Measurements from ENCODE around the gene GALNT9.

The GALNT9 gene

DNA sequence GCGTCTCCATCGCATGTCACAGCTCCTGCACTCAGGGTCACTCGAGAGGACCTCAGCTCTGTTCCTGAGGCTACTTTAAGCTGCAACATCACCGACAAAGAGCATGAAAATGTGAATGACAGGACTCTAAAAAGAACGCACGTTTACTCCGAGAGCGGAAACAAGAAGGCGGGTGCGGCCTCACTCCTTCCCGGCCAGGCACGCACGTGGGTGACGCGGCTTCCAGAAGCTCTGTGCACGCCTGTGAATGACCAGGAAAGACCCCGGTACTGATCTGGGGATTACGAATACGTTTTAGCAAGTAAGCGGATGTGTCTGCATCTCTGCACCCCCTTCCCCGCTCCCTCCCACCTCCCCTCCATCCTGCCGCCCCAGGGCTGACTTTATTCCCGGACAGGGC is 15.2 kb upstream of the GALNT9 start:
- in situ Hi-C loops (cut with HindIII; ENCODE audit: low sequenced_read_pairs) = no loop called here

DNA sequence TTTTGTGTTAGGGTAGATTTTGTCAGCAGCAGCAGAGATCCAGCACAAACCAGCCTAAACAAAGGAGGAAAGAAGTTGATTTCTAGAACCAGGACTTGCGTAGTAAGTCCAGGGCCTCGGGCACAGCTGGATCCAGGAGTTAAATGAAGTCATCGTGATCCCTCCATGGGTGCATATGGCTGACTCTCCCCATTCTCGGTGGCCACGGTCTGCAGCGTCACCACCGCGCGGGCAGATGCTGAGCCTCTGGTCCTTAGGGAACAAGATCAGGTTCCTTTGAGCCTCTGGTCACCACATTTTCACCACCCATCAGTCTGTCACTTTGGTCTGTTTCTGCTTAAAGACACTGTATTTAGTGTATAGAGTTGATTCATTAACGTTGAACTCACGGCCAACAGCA is 14.8 kb upstream of the GALNT9 start:
- in situ Hi-C loops (cut with HindIII; ENCODE audit: low sequenced_read_pairs) = no loop called here

DNA sequence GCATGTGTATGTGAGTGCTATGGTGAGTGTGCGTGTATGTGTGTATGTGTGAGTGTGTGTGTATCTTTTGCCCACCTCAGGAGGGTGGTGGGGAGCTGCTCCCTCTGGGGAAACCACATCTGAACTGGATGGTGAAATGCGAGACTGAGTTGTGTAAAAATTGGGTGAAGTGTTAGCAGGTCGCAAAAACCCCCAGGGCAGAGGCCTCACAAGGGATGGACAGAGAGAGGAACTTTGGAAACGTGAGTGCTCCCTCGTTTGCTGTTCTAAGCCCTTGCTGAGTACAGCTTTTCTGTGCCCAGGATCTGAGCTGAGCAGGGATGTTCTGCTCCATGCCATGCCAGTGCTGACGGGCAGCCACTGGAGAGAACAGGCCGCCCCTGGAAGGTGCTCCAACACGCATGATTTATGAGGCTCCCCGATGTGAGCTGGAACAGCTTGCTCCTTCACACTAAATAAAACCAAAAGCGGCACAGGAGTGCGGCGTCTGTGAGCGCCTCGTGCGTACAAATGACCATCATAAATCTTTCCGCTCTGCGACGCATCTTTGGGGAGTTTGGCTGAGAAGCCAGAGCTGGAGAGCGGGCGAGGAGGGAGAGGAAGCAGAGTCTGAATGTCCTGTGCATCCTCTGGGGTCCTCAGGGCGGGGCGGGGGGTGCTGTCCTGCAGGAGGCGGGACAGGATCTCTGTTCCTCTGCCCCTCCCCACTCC is 14.1 kb upstream of the GALNT9 start:
- in situ Hi-C loops (cut with HindIII; ENCODE audit: low sequenced_read_pairs) = no loop called here

DNA sequence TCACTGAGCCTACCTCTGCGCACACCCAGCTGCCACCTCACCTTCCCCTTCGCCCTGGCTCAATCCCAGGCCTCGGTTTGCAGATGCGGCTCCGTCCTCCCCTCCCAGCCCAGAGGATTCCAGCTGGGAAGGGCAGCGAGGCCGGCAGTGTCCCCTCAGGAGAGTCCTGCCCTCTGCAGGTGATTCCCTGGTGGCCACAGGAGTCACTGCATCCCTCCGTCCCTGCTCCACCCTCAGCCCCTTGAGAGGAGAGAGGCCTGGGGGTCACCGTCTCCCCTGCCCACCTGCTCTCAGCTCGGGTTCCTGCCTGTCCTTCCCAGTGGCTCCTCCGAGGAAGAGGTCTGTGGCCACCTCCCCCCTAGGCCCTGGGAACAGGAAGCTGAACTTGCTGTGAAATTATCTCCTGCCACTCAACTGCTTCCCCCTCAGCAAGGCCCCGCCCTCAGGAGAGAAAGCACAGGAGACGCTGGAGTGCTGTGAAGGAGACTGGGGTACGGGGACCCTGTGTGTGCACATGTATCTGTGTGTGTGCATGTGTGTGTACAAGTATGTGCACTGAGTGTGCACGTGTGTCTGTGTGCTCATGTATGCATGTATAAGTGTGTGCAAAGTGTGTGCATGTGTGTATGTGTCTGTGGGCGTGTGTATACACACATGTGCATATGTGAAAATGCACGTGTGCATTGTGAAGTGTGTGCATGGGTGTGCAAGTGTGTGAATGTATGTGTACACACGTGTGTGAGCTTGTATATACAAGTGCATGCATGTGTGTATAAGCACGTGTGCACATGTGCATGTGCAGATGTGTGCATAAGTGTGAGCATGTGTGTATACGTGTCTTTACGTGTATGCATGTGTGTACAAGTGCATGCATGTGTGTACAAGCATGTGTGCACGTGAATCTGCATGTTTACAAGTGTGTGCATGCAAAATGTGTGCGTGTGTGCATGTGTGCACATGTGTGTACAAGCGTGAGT is 13.2 kb upstream of the GALNT9 start:
- in situ Hi-C loops (cut with HindIII; ENCODE audit: low sequenced_read_pairs) = no loop called here

DNA sequence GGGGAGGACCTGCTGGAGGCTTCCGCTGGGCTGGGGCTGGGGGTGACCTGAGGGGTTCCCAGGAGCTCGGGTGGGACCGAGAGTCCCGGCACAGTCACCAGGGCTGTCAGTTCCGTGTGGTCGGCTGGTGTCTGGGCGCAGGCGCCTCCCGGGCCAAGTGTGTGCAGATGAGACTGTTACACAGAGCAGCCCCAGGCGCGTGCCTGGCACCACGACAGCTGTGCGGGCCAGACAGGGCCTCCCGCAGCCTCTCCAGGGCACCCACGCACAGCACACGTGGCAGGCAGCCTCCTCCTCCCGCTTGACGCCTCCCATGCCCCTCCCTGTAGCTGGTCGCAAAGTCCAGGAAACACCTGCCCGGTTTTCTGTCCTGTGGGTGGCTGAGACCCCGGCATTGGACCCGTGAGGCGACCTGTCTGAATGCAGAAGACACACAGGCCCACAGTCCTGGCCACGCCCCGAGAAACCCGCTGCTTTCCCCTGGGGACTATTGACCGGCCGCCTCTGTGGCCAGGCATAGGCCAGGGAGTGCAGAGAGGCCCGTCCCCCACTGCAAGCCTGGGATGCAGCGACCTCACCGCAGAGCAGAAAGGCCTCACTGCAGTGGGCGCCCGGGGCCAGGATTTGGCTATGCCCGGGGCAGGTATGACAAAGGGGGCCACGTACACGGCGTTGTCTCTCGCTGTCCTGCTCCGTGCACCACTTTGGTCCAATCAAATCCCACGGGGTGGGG is 12.1 kb upstream of the GALNT9 start:
- in situ Hi-C loops (cut with HindIII; ENCODE audit: low sequenced_read_pairs) = no loop called here

DNA sequence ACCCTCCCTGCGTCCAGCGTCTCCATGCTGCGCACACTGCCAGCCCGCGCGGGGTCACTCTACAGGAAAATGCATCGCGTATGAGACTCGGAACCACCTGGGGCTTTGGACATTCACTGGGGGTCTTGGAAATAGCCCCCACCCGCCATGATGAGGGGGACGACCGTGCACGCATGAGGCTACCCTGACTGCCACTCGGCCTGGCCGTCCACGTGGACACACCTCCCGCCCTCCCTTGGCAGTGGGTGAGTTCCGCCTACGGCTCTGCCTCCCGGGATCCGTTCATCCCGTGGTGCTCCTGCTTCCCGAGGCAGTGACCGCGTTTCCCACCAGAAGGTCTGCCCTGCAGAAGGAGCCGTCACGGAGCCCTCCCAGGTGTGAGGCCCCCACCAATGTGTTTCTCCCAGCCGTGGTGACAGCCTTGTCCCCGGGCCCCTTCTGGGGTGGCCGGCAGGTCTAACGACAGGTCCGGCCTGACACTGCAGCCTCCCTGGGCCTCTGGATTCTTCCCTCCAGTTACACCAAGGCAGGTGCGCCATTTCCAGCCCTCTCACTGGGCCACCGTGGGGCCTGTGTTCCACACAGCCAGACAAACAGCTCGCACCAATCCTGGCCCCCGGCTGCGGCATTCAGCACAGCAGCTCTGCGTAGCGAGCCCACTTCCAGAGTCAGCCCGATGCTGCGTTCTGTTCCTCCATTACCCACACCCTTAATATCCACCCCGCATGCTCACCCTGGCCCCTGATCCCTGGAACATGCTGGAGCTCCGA is 11.1 kb upstream of the GALNT9 start:
- in situ Hi-C loops (cut with HindIII; ENCODE audit: low sequenced_read_pairs) = no loop called here

DNA sequence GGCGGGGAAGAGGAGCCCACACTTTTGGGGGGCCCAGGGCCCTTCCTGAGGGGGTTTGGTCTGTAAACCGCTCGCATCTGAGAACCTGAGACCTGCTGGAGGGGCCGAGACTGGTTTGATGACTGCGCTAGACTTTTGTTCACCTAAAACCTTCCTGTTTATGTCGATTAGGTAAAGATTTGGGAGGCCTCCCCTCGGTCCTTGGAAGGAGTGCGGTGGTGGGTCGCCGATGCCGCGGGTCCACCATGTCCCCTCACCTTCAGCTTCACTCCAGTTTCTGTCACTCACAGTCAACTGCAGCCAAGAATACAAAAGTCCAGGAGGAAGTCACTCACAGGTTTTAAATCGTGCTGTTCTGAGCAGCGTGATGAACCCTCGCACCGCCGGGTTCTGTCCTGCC is 10.5 kb upstream of the GALNT9 start:
- in situ Hi-C loops (cut with HindIII; ENCODE audit: low sequenced_read_pairs) = no loop called here

DNA sequence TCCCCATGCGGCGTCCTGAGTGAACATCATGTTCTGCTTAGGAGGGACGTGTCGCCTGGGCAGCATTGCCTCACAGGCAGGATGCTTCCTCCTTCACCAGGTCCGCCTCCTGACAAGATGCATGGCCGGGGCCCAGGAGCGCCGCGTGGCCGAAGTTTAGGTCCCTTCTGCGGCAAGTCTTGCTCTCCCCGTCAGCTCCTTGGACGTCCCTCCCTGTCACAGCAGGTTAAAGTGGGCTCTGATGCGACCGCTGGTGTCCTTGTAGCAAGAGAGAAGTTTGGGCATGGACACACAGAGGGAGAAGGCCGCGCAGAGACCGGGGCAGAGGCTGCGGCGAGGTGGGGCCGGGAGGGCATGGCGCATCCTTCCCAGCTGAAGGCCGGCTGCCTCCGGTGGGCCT is 9.4 kb upstream of the GALNT9 start:
- in situ Hi-C loops (cut with HindIII; ENCODE audit: low sequenced_read_pairs) = no loop called here

DNA sequence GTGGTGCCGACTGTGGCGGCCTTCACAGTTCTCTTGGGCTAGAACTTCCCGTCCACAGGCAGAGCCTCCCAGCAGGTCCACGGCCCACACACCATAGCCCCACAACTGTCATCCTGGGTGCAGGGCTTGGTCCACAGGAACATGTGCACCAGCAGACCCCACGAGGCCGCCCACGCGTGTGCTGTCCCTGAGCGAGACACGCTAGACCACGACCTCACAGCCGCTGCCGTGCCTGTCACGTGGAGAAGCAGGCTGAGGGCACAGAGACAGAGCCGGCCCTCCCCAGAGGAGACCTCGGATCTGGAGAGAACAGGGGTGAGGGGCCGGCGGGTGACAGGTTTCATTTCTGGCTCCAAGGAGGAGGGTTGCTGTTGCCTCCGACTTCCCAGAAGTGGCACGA is 8.9 kb upstream of the GALNT9 start:
- in situ Hi-C loops (cut with HindIII; ENCODE audit: low sequenced_read_pairs) = no loop called here

DNA sequence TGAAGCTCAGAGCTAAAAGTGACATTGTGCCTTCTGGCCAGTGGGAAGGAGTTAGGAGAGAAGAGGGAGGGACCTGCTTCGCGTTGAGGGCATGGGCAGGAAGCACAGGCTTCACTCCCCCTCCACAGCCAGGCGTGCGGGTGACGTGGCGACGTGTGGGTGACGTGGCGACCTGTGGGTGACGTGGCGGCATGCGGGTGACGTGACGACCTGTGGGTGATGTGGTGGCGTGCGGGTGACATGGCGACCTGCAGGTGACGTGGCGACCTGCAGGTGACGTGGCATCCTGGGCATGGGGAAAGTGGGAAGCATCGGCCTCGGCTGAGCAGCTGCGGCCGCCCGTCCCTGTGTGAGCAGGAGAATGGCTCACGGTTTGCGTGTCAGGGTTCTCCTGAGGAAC is 8.2 kb upstream of the GALNT9 start:
- in situ Hi-C loops (cut with HindIII; ENCODE audit: low sequenced_read_pairs) = no loop called here

DNA sequence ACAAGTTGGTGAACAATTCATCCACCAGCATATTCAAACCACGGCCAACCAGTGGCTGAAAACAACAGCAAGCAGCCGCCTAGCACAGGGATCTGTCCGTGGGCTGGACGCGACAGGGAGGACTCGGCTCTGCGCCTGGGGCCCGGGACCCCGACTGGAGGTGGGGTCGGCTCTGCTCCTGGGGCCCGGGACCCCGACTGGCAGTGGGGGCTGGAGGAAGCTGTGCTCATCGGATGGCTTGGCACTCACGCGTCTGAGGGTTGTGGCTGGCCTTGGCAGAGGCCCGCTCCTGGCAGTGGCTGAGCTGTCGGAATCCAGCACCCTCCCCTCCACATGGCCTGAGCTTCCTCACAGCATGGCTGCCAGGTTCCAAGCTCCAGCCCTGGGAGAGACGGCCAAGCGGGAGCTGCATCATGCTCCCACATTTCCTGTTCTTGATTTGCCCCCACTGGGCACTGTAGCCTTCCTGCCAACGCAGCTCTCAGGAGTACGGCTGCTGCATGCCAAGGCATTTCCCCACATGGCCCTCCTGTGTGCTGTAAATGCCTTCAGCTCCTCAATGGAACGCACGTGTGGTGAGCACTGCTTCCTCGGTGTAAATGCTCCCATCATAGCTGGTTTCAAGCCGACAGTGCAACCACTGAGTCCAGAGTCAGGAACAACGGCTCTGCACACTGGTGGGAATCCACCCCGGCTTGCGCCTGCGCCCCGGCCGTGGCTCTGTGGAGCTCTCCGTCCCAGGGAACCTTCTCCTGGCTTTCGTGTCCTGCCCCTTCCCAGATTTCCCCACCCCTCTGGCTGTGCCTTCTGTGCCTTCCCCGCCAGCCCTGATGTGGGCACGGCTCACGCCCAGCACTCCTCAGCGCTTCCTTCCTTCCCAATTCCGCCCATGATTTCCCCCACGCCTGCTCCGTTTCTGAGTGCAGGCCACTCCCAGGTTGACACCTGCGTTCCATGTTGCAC is 7.3 kb upstream of the GALNT9 start:
- in situ Hi-C loops (cut with HindIII; ENCODE audit: low sequenced_read_pairs) = no loop called here

DNA sequence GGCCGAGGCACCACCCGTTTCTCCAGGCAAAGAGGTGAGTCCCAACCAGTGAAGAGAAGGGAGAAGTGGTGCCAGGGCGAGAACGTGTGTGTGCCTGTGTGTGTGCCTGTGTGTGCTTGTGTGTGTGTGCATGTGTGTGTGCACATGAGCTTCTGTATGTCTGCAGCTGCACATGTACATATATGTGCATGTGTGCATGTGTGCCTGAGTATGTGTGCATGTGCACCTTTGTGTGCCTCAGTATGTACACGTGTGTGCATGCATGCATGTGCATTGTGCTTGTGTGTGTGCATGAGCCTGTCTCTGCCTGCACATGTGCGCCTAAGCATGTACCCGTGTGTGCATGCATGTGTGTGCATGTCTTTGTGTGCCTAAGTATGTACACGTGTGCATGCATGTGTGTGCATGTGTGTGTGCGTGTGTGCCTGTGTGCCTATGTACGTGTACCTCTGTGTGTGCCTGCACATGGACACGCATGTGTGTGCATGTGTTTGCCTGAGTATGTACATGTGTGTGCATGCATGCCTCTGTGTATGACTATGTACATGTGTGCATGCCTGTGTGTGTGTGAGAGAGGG is 5.9 kb upstream of the GALNT9 start:
- in situ Hi-C loops (cut with HindIII; ENCODE audit: low sequenced_read_pairs) = no loop called here

DNA sequence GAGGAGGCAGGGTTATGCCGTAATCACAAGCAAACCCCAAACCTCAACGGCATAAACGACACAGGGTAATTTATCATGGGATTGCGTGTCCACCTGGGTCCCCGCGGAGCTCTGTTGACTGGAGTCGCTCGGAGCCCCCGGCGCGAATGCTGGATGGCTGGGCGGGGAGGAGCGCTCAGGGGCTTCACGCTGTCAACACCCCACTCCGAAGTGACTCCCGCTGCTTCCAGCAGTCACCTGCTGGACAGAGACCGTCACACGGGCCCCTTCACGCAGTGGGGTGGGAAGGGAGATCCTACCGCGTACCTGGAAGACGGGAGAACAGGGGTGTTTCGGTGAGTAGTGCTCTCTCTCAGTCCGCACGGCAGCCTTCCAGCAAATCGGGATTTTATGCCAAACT is 4.4 kb upstream of the GALNT9 start:
- in situ Hi-C loops (cut with HindIII; ENCODE audit: low sequenced_read_pairs) = no loop called here

DNA sequence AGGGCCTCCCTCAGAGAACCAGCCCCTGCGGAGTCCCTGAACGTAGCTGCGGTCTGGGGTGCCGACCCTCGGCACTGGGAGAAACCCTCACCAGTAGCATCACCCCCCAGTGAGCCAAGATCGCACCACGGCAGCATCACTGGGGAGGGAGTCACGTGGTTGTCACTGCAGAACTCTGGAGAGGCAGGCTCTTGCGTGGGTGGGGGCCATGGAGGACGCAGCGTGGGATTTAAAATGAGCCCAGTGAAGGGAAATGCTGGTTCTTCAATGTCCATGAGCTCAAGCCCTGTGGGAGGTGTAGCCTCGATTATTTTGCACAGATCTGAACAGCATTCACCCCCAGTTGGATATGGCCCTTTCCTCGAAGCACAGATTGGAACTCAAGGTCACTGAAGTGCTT is 3.9 kb upstream of the GALNT9 start:
- in situ Hi-C loops (cut with HindIII; ENCODE audit: low sequenced_read_pairs) = no loop called here

DNA sequence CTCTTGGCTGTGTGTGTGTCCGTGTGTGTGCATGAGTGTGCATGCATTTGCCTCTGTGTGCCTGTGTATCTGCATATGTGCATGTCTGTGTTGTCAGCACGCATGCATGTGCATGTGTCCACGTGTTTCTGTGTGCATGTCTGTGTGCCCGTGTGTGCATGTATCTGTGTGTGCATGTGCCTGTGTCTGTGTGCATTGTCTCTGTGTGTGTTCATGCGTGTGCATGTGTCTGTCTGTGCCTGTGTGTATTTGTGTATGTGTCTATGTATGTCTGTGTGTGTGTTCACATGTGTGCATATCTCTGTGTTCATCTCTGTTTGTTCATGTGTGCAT is 1.1 kb upstream of the GALNT9 start:
- in situ Hi-C loops (cut with HindIII; ENCODE audit: low sequenced_read_pairs) = no loop called here

DNA sequence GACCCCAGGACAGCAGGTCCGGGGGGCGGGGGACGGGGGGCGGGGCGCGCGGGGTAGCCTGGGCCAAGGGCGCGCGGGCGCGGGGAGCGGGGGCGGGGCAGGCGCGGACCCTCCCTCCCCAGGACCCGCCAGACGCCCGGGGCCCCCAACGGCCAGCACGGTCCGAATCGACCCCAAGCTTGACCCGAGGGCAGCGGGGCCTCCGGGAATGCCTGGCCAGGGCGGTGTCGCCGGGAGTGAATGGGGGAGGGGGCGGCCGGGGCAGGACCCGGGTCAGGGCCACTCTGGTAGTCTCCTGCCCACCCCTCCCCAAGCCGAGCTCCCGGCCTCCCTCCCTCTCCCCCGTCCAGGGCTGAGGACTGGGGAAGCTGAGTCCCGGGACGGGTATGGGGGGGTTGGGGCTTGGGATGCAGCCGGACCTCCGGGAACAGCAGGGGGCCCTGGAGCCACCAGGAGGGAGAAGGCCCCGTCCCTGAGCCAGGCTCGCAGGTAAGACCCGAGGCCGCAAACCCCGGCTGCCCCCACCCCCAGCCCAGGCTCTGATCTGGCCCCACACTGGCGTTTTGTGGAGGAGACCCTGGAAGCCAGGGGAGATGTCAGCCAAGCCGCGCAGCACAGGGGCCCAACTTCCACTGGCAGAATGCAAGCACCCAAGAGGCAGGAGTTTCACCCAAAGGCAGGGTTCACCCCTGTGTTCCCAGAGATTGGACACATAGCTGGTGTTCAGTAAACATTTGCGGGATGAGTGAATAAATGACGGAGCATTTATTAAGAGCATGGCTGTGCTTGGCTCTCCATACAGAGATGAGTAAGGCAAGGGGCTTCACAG is 545 bp upstream of the GALNT9 start:
- in situ Hi-C loops (cut with HindIII; ENCODE audit: low sequenced_read_pairs) = no loop called here

DNA sequence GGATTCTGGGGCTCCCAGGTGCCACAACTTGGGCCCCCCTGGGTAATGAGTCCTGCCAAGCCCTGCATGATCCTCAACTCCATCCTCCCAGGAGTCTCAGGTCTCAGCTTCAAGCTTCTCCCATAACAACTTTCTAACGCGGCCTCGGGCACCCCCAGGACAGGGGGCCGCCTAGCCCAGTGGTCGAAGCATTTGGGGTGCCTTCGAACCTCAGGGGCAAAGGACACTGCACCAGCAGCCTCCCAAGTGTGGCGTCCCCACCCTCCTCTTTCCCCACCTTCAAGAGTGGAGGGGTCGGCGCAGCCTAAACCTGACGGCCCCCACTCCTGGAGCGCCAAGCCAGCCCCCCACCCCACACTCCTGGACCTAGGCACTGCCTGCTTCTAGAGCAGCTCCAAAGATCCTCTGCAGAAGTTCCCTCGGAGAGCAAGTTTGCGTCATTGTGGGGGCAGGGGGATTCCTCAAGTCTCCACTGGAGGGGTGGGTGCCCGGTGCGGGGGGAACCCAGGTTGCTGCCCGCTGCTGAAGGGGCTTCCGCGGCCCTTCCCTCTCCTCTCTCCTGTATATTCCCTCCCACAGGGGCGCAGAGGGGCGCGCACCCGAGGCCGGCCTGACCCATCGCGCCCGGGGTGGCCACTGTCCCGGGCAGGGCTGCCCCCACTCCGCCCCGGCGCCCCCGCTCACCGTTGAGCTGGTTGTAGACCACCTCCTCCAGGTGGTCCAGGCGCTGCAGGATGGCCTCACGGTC is 933 bp downstream of the GALNT9 start:
- in situ Hi-C loops (cut with HindIII; ENCODE audit: low sequenced_read_pairs) = no loop called here

Data from DLD1 (cell line).